Activated T-cell treated with anti-CD3 and anti-CD28 coated beads, Interleukin-2, amount 50 U/mL, for 4 hours (primary cell): ENCODE results near the gene TSPOAP1. TPM values are rescaled to one million over a fixed set of nuclear protein-coding genes. Genes with fewer than 3 reads are reported as not detected.

Experiments
- ATAC-seq, 2 donors: fragments of 200-7000 bp; cut with Tn5 transposase; one replicate each; pipeline ENCODE4 v1.10.0; 2021
- DNase-seq: peaks from one replicate; pipeline ENCODE4 v3.0.0-alpha.2; 2020
- H3K27me3 Mint-ChIP-seq: one replicate; pipeline ENCODE4 v1.8.0; 2021; ENCODE audit warnings: low read depth, mixed read lengths
- H3K36me3 Mint-ChIP-seq: one replicate; pipeline ENCODE4 v1.8.0; 2022; ENCODE audit warnings: mixed read lengths; ENCODE audit not compliant: insufficient read depth
- H3K4me1 Mint-ChIP-seq: one replicate; pipeline ENCODE4 v1.8.0; 2021; ENCODE audit warnings: low read depth, mixed read lengths
- H3K4me3 Mint-ChIP-seq: one replicate; pipeline ENCODE4 v1.8.0; 2021; ENCODE audit warnings: mild to moderate bottlenecking, moderate library complexity, mixed read lengths
- H3K9me3 Mint-ChIP-seq: one replicate; pipeline ENCODE4 v1.8.0; 2021; ENCODE audit warnings: mixed read lengths
- total RNA-seq, 3 donors: library from RNA; stranded (reverse); gene quantifications; one replicate each; pipeline ENCODE4 v1.2.1, GENCODE V29; 2021

TSPOAP1 gene
- total RNA-seq, 3 donors from 2014 or later = 38.6 to 49.6 (median 43.2) TPM

DNA sequence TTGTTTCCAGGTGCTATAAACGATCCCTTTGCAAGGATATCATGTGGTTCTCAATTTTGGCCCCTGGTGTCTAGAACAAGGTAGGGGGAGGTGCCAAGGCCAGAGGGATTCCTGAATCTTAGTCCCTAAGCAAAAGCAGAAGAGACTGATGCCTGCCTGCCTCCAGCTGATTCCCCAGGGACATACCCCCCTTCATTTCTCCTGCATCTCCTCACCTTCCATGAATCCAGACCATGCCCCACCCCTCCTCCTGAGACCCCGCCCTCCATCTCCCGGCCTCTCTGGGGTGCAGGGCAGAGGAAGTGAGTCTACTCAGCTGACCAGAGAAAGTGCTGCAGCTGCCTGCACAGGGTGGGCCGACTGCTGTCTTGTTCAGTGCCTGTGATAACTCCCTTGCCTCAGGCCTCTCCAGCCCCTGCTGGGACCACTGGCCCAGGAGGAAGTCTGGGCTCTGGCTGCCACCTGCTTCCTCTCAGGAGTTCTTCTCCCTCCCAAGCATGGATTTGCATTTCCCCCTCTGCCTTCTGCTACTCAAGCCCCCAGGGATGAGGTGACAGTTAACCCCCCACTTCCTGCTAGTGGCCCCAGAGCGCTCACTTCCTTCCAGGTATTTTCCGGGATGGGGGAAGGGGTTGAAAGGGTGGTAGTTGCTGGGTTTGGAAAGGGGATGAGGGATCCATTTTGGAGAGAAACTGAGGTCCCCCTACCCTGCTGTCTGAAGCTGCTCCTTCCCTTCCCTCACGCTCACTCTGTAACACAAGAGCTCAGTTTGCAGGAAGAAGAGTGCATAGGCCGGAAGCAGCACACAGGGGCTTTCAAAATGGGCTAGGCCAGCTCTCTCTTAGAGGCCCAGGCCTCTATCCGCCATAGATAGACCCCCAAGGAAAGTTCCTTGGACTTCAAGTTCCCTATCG is 10.5 kb upstream of the TSPOAP1 start:
- ATAC-seq (peak; percentile 7 to 15), DNase-seq (peak; percentile 33)
- no peaks in the 10 kb centered on the region for H3K9me3 Mint-ChIP-seq
- H3K36me3 Mint-ChIP-seq = peaks cover 20% of the 10 kb centered on the region
- no peaks in the 10 kb centered on the region for H3K27me3 Mint-ChIP-seq
- peak overlapping the region; percentile 100 for H3K4me3 Mint-ChIP-seq
- peaks cover 83% of the 10 kb centered on the region for H3K4me1 Mint-ChIP-seq

DNA sequence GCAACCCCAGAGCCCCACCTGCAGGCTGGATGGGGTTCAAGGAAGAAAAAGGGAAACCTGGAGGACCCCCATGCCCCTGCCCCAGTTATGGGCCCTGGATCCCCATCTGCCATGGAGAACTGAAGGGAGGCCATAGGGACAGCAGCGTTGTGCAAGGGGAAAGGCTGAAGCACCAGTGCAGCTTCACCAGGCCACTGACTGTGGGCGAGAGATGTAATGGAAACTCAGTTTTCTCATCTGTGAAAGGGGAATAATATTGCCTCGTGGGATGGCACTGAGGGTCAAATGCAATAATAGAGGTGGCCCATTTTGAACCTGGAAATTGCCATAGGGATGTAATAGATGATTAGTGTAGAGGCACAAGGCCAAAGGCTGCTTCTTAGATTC is 9.9 kb upstream of the TSPOAP1 start:
- no peak for DNase-seq

GRCh38 chr17:58337600-58338453 is 9.2 kb upstream of the TSPOAP1 start:
- no peaks in the 10 kb centered on the region for H3K9me3 Mint-ChIP-seq
- peaks cover 16% of the 10 kb centered on the region for H3K36me3 Mint-ChIP-seq
- H3K4me1 Mint-ChIP-seq = peaks cover 72% of the 10 kb centered on the region
- H3K27me3 Mint-ChIP-seq = no peaks in the 10 kb centered on the region
- DNase-seq = peak; percentile 91
- peak; percentile 71 to 75 for ATAC-seq
- H3K4me3 Mint-ChIP-seq = peak overlapping the region; percentile 100

More for the DNA sequence above, 9.9 kb upstream of the TSPOAP1 start:
- peak in 1 of 2 donors; percentile 0 for ATAC-seq
- Mint-ChIP-seq H3K36me3 (peaks cover 18% of the 10 kb centered on the region), H3K27me3 (no peaks in the 10 kb centered on the region), H3K4me1 (peaks cover 76% of the 10 kb centered on the region), H3K9me3 (no peaks in the 10 kb centered on the region), H3K4me3 (peak overlapping the region; percentile 100)

DNA sequence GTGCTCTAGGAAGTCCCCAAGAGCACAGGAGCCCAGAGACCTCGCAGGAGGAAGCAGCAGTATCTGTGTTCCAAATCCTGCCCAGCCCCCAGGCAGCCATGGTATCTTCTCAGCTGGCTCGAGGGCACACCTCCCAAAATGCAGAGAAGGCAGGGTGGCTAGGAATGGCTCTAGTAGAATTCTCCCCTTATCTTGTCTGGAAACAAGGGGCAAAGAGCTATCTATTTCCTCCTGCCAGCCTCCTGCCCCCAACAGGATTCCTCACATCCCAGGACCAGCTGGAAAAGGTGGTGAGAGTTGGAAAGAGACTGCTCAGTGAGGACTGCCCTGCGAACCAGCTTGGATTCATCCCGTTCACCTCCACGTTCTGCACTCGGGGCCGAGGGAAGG is 8.6 kb upstream of the TSPOAP1 start:
- peaks cover 66% of the 10 kb centered on the region for H3K4me1 Mint-ChIP-seq
- no peaks in the 10 kb centered on the region for H3K9me3 Mint-ChIP-seq
- peaks cover 14% of the 10 kb centered on the region for H3K36me3 Mint-ChIP-seq

DNA sequence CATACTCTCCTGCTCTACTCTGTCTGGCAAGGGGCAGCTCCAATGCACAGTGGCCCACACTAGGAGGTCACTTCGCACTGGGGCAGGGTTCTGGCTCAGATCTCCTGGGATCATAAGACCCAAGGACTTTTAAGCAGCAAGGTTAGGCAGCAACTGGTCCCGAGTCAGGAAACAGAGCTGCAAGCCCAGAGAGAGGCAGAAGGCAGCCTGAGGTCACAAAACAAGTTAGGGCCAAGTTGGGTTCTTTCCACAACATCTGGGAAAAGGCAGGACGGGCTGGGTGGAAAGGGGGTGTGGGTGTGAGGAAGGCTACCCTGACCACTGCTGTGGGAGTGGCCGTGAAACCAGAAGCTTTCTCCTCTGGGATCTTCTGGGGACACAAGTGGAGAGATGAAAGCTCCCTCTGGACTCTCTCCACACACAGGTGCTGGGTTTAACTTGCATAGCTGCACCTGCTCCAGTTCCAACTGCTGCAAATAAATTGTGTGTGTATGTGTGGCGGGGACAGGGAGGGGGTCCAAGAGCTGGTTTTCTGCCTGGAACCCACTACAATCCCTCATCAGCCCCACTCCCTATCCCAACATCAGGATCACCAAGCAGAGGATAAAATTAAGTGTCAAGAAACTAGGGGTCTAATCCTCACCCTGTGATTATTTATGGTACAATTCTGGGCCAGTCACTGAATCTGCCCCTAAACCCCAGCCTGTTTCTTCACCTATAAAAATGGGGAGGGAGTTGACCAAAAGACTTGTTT is 8.0 kb upstream of the TSPOAP1 start:
- H3K4me1 Mint-ChIP-seq = peaks cover 60% of the 10 kb centered on the region
- DNase-seq = no peak

More for the DNA sequence above, 8.6 kb upstream of the TSPOAP1 start:
- ATAC-seq = no peak
- Mint-ChIP-seq H3K27me3 (no peaks in the 10 kb centered on the region), H3K4me3 (peak overlapping the region; percentile 100)
- DNase-seq = peak; percentile 40

DNA sequence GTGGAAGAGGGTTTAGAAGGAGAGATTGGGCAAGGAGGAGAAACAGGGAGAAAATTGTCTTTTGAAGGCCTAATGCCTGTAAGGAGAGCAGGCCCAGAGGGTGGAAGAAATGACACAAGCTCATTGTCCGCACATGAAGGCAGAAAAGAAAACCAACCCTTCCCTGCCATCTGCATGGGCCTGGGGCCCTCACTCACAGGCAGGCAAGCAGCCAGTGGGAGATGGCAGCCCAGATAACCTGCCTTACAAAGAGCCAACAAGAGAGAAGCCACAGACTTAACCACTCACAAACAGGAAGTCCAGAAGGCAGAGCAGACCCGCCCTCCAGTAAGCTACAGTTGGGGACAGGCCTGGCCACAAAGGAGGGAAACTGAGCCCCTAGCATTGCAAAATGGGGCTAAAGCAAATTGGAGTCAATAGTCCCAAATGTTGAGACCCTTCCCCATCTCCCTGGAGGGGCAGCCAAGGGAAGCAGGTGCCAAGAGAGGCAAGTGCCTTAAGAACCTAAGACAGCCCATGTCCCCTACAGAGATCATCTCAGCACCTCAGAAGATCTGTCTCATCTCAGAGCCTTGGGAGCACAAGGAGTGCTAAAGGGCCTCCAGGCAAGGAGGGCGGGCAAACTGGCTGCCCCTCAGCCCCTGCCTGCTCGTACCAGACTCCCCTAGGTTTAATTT is 7.3 kb upstream of the TSPOAP1 start:
- Mint-ChIP-seq H3K9me3 (no peaks in the 10 kb centered on the region), H3K27me3 (no peaks in the 10 kb centered on the region), H3K4me1 (peaks cover 55% of the 10 kb centered on the region), H3K4me3 (peak overlapping the region; percentile 100), H3K36me3 (peaks cover 24% of the 10 kb centered on the region)
- peak; percentile 48 for DNase-seq
- ATAC-seq = peak; percentile 5 to 8

More for the DNA sequence above, 8.0 kb upstream of the TSPOAP1 start:
- no peaks in the 10 kb centered on the region for H3K27me3 Mint-ChIP-seq
- H3K36me3 Mint-ChIP-seq = peaks cover 17% of the 10 kb centered on the region
- ATAC-seq = no peak
- H3K9me3 Mint-ChIP-seq = no peaks in the 10 kb centered on the region
- H3K4me3 Mint-ChIP-seq = peak overlapping the region; percentile 100

- peaks cover 24% of the 10 kb centered on the region for H3K36me3 Mint-ChIP-seq
- H3K4me1 Mint-ChIP-seq = peaks cover 52% of the 10 kb centered on the region
- DNase-seq (peak; percentile 28), ATAC-seq (no peak)
- no peaks in the 10 kb centered on the region for H3K27me3 Mint-ChIP-seq
- peak overlapping the region; percentile 100 for H3K4me3 Mint-ChIP-seq
- H3K9me3 Mint-ChIP-seq = no peaks in the 10 kb centered on the region
Measured at GRCh38 chr17:58335061-58335731, 6.6 kb upstream of the TSPOAP1 start.

- ATAC-seq (no peak), DNase-seq (no peak)
- Mint-ChIP-seq H3K27me3 (no peaks in the 10 kb centered on the region), H3K4me3 (peak overlapping the region; percentile 100), H3K9me3 (no peaks in the 10 kb centered on the region), H3K36me3 (peaks cover 23% of the 10 kb centered on the region), H3K4me1 (peaks cover 48% of the 10 kb centered on the region)
Measured at GRCh38 chr17:58334661-58335060, 6.1 kb upstream of the TSPOAP1 start.

DNA sequence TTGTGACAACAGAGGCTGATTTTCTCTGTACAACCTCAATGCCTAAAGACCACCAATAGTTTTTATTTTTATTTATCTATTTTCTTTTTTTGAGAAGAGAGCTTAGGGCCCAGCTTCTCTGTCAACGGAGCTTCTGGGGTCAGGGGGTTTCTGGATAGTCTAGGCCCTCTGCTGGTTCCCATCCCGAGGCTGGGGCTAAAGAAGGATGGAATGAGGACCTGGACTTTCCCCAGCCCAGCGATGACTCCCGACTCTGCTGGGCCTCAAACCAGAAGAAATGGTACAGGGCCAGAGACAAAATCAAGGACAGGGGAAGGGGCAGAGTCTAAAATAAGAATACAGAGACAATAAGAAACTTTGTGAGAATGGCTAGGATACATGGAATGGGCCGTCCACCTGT is 5.7 kb upstream of the TSPOAP1 start:
- H3K27me3 Mint-ChIP-seq = no peaks in the 10 kb centered on the region
- no peaks in the 10 kb centered on the region for H3K9me3 Mint-ChIP-seq
- ATAC-seq (no peak), DNase-seq (no peak)
- peaks cover 23% of the 10 kb centered on the region for H3K36me3 Mint-ChIP-seq
- peak overlapping the region; percentile 100 for H3K4me3 Mint-ChIP-seq
- H3K4me1 Mint-ChIP-seq = peaks cover 46% of the 10 kb centered on the region

GRCh38 chr17:58333736-58334207 is 5.2 kb upstream of the TSPOAP1 start:
- peak overlapping the region; percentile 100 for H3K4me3 Mint-ChIP-seq
- H3K36me3 Mint-ChIP-seq = peaks cover 23% of the 10 kb centered on the region
- ATAC-seq (no peak), DNase-seq (no peak)
- peaks cover 46% of the 10 kb centered on the region for H3K4me1 Mint-ChIP-seq
- no peaks in the 10 kb centered on the region for H3K9me3 Mint-ChIP-seq
- H3K27me3 Mint-ChIP-seq = no peaks in the 10 kb centered on the region

DNA sequence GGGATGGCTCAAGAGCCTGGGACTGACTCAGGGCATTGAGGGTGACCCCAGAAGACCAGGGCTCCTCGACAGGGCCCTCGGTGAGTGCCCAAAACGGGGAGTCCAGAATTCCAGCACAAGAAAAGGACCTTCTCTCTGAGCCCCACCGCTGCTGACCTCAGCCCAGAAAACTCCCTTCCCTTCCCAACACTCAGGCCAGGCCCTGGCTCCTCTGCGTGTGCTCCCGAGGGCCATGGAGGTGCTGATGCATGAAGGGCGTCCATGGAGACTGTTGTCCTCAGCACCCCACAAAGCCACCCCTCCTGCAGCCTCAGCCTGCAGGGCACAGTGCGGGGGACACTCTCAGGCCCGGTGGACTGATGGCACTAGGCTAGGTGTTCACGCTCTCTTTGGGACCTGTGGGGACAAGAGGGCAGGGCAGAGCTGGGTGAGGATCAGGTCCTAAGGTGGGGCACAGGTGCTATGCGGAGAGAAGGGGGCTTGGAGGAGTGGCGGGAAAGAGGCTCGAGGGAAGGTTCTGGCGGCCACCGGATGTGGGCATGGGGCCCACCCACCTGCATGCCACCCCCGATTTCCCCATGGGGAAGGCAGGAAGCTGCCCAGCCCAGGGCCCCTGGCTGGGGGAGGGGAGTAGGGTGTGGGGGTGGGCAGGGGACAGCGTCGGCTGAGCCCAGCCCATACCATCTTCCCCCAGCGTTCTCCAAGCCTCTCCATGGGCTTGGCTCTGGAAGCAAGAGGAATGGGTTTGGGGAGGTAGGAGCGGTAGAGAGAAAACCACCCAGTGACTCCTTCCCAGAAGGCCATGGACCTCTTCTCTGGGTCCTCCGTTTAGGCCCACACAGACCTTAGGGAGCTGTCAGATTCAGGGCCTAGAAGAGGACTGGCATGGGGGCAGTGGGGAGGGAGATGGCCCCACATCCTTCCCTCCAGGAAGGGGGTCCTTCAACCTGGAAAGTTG is 4.5 kb upstream of the TSPOAP1 start:
- H3K4me1 Mint-ChIP-seq = peaks cover 47% of the 10 kb centered on the region
- no peaks in the 10 kb centered on the region for H3K27me3 Mint-ChIP-seq
- no peak for ATAC-seq
- peak; percentile 37 for DNase-seq
- no peaks in the 10 kb centered on the region for H3K9me3 Mint-ChIP-seq
- H3K4me3 Mint-ChIP-seq = peak overlapping the region; percentile 100
- H3K36me3 Mint-ChIP-seq = peaks cover 24% of the 10 kb centered on the region
